ENCODE data around the gene RRM2.

Gene RRM2

DNA sequence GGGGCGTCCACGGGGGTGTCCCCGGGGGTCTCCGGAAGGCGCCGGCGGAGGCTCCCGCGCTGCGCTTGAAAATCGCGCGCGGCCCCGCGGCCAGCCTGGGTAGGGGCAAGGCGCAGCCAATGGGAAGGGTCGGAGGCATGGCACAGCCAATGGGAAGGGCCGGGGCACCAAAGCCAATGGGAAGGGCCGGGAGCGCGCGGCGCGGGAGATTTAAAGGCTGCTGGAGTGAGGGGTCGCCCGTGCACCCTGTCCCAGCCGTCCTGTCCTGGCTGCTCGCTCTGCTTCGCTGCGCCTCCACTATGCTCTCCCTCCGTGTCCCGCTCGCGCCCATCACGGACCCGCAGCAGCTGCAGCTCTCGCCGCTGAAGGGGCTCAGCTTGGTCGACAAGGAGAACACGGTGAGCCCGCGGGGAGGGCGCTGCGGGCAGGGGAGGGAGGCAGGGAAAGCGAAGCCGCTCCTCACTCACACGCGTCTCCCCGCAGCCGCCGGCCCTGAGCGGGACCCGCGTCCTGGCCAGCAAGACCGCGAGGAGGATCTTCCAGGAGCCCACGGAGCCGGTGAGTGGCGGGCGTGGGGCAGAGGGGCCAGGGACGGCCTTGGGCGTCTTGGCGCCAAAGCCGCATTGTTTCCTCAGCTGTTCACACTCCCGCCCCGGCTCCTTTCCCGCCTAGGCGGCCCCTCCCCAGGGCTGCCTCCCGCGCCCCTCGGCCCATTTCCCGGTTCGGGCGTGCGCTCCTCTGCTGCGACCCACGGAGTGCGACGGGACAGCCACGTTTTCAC is at the start of gene RRM2:
Gene RRM2 (plus strand): TSS at position 240 of the 781 bp plus-strand sequence. CDS start 60 bp downstream, at position 300.
- peak; percentile 95 for DNase-seq

DNA sequence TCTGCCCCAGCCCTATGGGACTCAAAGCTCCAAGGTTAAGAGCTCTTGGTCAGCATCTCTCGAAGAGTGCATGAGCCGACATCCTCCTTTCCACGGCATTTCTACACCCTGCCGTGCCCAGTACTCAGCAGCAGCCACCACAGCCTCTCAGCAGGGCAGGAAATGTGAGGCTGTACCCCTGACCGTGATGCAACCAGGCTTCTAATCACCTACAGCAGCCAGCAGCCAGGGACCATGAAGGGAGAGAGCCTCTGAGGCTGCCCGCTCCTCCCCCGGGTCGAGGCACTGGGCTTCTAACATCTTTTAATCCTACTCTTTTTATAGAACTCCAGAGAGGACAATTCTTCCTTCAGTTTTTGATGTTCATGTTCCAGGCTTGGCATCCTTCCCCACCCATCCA is 48.8 kb upstream of the RRM2 start:
- no peak for DNase-seq

DNA sequence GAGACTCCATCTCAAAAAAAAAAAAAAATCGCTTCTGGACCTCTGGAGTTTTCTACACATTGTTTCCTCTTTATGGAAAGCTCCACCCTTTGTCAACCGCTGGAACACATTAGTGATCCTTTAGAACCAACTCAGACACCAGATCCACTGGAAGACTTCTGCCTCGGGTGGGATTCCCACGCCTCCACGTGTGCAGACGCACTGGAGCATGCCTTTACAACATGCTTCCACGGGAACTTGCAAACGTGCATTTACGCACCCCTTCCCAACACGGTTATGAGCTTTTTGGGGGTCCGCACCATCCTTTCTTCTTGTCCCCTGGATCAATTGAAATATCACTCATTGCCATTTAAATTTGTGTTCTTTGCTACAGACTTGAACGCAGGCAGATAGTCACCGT is 47.4 kb upstream of the RRM2 start:
- no peak for DNase-seq

DNA sequence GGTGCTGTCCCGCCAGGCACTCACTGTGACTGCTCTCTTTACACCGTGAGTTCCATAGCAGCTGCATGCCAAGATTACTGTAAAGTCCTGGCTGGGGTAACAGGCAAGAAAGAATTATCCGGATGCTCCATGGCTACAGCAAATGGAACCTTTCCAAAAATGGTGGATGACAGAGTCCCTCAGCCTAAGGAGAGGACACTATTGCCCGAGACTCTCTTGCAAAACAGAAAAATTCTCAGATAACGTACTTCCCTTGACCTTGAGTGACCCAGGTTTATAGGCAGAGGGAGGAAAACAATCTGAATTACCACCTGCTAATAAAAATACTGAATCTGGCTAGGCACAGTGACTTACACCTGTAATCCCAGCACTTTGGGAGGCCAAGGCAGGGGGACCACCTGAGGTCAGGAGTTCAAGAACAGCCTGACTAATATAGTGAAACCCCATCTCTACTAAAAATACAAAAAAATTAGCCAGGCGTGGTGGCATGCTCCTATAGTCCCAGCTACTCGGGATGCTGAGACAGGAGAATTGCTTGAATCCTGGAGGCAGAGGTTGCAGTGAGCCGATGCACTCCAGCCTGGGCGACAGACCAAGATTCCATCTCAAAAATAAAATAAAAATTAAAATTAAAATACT is 46.8 kb upstream of the RRM2 start:
- no peak for DNase-seq

DNA sequence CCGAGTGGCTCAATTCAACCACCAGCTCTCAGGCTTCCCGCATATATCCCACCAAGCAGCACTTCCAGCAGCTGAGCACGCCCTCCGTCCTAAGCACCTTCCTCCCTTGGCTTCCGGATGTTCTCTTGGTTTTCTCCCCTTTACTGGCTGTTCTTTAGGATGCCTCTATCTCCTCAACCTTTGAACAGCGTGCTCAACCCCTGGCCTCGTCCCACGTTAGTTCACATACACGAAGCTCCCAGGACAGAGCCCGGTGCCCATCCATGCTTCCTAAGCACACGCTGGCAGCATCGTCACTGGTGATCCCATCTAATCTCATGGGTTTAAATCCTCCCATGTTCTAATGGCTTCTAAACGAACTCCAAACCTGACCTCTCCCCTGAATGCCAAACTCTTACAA is 46.0 kb upstream of the RRM2 start:
- DNase-seq = no peak

DNA sequence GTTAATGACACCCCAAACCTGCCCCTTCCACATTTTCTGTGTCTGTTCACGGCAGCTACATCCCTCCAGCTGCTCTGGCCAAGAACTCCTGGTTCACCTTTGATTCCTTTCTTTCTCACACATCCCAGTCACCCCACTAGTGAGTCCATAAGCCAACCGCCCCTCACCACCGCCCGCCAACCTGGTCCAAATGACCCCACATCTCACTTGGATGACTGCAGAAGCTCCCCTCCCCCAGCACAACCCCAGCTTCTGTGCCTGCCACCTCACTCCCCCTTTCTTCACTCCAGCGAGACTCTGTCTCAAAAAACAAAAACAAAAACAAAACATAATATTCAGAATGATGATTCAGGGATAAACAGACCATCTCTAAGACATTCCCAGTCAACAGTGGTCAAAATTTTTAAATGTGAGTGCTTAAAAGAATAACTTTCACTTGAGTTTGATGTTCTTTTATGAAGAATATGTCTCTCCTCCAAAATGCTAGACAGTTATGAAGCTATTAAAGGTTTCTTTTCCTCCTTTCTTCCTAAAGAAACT is 45.5 kb upstream of the RRM2 start:
- DNase-seq = no peak

DNA sequence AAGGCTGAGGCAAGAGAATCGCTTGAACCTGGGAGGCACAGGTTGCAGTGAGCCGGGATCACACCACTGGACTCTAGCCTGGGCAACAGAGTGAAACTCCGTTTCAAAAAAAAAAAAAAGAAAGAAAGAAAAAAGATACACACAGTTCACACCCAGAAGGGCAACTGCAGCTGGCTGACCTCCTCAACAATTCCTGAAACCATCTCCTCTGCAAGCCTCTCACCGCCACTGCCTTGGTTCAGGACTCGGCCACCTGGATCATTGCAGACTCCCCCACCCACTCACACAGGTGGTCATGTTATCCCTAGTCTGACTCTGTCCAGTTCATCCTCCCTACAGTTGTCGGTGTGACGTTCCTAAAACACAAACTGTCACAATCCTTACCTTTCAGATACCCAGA is 44.5 kb upstream of the RRM2 start:
- DNase-seq = no peak

DNA sequence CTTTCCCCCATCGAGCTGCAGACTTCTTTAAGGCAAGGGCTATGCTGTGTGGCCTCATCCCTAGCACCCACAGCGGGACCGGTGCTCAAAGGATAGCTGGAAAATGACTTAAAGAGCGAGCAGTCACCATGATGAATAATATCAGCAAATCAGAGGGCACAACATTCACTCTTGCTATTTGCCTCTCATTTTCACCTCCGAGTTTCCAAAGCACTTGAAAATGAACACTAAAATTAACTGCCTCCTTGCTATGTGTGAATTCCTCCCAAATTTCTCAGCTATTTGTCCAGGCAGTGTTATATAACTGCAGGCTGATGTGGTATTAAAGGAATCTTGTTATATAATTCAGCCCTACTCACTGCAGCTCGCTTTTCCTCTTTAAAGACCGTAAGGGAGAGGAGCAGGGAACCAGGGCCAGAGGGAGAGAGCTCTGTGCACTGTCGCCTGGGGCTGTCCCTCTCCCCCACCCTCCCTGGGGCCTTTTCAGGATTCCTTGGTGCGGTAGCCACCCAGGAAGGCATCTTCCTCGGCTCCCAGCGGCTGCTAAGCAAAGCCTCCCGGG is 43.8 kb upstream of the RRM2 start:
- DNase-seq = no peak

DNA sequence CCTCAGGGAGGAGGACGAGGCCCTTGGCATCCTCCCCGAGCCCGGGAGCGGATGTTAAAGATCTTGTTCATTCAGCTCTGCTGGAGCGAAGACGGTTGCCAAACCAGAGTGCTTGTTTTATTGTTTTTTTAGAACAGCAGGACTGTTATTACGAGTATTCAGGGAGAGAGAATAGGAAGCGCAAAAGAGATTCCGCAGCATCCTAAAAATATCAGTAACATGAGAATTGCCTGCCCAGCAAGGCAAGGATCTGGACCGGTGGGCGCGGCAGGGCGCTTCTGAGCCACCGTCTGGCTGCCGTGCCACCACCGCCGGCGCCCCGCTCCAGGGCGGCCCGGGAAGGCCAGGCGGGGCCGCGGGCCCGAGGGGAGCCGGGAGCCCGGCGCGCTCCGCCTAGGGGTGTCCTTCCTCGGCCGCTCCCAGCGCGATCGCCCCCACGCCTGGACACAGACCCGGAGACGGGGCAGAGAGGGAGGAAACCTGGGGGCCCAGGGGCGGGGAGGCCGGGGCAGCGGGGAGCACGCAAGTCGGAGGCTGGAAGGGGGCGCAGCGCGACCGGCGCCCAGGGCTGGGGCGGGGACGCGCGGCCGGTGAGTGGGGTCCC is 43.2 kb upstream of the RRM2 start:
- no peak for DNase-seq

DNA sequence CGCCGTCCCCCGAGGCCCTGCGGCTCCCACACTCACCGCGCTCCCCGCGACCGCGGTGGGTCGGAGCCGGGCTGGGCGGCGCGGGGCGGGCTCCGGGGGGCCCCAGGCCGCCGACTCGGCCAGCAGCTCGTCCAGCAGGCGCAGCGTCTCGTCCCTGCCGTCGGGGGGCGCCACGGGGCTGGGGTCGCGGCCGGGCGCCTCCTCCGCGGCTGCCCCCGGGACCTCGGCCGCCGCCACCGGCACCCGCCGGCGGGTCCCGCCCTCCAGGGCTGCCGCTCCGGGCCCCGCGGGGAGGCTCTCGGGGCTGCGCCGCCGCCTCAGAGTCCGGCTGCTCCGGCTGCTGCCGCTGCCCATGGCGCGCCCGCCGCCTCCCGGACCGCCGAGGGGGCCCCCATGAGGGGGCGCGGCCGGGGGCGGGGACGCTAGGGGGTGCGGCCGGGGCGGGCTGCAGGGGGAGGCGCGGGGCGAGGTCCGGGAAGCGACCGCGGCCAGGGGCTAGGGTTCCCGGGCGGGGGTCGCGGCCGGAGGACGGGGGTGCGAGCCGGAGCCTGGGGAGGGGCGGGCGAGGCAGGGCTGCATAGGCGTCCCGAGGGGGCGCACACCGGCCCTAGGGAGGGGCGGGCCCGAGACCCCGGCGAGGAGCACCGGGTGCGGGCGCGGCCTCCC is 42.5 kb upstream of the RRM2 start, which contains the start of gene CYS1:
Gene CYS1 (minus strand): TSS at position 542 of the 666 bp plus-strand sequence. CDS start 188 bp downstream, at position 354.
- no peak for DNase-seq

DNA sequence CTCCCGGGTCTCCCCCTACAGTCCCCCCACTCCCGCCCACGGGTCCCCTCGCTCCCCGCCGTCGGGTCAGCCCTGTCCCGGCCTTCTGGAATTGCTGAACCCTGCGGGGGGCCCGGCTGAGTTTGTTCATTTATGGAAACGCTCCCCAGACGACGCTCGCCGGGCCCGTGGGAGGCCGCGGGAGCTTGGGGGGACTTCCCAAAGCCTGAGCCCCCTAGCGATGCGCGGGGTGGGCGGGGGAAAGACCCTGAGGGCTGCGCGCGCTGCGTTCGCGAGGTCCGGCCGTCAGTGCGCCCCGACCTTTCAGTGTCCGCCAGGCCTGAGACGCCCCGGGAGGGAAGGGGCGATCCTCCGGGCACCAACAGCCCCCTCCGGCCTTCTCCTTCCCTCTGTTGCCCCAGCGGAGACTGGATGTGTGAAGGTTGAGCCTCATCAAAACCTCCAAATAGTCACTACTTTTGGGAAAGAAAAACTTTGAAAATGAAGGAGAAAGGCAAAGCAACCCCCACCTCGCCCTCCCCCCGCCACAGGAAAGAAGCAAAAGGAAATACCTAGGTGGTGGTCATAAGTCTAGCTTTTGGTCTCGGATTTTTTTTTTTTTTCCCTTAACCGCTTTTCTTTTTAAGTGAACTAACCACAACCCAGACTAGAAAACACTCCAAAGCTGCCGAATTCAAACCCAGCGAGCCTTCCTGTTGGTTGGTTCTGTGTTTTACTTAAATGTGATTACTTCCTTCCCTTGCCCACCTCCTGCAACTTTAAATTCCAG is 41.8 kb upstream of the RRM2 start:
- DNase-seq = no peak

DNA sequence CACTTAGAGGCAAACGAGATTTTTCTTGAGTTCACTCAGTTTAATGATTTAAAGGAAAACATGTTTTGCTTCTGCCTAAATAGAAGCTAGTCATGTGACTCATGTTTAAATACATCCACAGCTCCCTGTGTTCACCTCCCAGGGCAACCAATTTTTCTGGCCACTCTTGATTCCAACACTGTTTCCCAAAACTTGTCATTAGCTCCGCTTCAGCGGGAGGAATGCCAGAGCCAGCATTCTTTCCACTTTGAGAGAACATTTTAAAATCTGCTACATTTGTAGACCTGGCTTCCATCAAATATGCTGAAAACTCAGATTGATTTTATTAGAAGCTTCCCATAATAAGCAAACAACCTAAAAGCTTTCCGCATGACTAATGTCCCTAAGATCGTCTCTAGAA is 39.5 kb upstream of the RRM2 start:
- DNase-seq = no peak

DNA sequence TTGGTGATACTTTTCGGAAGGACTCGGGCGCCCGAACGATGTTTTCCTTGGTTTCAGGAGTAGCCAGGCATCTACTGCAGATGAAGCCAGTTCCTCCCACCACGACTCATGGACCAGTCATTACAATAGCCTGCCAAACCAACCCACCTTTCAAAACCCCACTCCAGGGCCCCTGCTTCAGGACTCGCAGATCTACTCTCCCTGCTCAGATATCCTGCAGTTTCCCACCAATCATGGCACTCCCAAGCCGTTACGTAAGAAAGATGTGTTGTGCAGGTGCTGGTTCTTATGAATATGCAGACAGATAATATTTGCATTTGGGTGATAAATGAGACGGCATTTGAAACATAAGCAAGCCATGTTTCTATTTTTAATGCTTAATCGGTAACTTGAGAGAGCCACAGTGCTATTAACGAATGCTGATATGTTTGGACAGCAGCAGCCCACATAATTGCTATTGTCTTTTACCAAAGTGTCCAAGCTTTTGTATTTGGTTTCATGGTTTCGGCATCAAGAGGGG is 38.8 kb upstream of the RRM2 start:
- DNase-seq = no peak

DNA sequence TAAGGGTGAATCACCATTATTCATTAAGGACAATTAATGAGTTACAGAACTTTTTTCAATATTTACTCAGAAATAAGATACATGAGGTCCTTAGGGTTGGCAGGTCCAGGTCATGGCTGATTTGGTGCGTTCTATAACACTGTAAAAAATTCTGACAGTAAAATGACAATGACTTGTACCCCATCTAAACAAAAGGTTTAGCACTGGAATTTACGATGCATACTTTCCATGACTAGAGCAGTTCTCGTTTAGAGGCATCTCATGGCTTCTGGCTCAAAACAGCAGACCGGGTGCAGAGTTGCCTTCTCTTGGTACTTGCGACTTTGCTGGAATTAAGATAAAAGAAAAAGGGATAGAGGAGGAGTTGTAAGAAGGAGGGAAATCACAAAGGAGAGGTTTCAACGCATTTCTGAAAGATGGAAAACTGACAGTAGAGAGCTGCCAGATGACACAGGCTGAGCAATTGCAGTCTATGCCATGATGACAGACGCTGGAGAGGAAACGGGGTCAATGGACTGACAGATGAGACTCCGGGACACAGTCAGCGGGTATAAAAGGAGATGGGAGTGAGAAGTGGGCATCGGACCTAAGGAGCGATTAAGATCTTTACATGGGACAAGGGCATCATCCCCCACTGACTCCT is 38.2 kb upstream of the RRM2 start:
- no peak for DNase-seq

DNA sequence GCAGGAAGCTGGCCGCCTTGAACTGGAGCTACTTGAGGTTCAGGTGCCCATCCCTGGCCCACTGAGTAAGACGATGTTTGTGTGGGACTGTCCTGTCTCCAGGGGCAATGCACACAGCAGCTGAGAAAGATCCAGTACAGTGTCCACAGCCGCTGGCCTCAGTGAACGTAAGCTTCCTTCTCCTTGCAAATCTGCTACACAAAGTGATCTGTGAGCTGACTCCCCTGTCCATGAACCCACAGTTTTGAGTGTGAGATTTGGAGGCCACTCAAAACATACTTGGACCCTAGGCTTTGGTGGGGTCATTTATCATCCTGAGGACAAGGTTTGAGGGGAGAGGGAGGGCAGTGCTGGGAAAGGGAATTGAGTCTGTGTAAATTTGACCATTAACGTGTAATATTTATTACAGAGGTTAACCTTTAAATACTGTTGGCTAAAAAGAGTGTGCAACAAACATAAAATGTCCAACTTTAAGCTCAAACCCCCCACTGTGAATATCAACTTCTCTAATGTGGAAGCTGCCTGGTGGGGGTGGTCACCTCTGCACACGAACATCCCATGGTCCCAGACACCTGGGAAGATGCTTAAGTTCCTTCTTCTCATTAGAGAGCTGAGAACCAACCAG is 37.4 kb upstream of the RRM2 start:
- DNase-seq = no peak

DNA sequence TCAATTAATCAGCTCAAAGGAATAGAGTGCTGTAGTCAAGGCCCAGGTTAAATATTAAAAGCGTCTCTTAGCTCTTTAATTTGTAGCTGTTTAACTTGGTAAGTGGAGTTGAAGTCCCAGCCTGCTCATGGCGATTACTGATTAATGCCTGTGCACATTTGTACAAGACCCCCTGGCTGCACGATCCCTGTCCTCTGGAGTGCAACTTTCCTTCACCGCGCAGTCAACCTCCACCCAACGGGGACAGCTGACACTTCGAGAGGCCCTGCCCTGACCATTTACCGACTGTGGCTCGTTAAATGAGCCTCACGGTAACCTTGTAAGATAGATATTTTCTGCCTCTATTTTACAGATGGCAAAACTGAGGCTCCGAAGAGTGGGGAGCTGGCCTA is 36.9 kb upstream of the RRM2 start:
- no peak for DNase-seq

DNA sequence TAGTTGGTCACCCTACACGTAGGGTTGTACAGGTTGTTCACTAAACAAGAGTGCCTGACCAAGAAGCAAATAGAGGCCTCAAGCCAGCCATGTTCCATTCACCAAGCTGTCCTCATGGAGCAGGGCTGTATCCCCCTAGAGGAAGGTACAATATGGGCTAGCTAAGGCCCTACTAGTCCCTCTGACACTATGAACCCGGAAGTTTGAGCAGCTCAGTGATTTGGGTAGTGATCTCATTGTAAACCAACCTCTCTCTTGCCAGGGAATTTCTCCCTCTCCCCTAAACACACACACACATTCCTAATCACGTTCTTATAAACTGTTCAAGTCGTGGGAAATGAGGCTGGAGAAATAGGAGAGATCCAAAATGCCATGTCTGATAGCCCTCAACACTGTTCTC is 35.6 kb upstream of the RRM2 start:
- no peak for DNase-seq

DNA sequence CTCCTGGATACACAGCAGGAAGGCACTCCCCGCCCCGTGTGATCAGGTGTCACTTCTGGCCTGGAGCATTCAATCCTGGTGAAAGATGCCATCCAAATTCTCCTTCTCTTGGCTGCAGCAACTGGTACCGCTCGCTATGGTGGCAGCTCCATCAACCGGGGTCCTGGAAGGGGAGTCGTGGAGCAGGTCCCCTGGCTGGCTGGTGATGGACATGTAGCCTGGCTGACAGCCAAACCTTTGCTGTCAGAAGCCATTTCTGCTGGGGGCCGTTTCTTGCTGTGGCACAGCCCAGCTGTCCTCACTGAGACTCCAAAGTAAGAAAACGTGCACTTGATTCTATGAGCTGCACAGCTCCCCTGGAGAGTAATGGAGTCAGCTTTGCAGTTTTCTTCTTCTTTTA is 35.2 kb upstream of the RRM2 start:
- DNase-seq = no peak

DNA sequence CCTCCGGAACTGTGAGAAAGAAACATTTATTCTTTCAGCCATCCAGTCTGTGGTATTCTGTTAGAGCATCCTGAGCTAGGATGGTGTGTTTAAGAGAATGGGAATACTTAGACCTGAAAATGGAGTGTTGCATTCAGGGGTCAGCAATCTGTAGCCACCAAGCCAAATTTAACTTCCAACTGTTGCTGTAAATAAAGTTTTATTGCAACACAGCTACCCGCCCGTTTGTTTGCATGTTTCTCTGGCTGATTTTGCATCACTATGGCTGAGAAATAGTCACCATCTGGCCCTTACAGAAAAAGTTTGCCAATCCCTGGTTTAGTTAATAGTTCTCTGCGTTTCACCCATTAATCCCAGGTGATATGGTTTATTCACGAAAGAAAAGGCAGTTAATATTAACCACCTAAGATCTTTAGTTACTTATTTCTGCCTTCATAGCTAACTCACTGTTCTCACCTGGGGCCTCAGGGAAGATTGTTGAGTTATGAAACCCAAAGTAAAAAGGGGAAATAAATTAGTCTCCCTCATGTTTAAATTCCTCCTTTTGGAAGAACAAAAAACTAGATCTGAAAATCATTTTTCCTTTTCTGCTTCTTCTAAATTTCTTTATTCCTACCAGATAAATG is 32.9 kb upstream of the RRM2 start:
- DNase-seq = no peak

DNA sequence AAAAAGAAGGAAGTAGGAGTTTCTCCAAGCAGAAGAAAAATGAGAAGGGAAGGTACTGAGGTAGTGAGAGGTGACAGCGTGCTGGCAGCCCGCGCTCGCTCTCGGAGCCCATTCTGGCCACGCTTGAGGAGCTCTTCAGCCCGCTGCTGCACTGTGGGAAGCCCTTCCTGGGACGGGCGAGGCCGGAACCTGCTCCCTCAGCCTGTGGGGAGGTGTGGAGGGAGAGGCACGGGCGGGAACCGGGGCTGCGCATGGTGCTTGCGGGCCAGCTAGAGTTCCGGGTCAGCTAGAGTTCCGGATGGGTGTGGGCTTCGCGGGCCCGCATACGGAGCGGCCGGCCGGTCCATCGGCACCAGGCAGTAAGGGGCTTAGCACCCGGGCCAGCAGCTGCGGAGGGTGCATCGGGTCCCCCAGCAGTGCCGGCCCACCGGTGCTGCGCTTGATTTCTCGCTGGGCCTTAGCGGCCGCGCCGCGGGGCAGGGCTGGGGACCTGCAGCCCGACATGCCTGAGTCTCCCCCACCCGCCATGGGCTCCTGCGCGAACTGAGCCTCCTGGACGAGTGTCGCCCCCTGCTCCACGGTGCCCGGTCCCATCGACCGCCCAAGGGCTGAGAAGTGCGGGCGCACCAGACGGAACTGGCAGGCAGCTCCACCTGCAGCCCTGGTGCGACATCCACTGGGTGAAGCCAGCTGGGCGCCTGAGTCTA is 31.2 kb upstream of the RRM2 start:
- no peak for DNase-seq
